HCT116 (cell line): Measurements from ENCODE around the gene SLC36A2. TPM values are rescaled to one million over a fixed set of nuclear protein-coding genes. Genes with fewer than 3 reads are reported as not detected.

Experiments used
- ATAC-seq: fragments of 200-7000 bp; cut with Tn5 transposase; 2 replicates; pipeline ENCODE4 v1.9.1; 2020; ENCODE audit warnings: mild to moderate bottlenecking, moderate library complexity
- BruUV-seq: library from RNA; stranded (reverse); fragments of 400-500 nt; replicated peaks from 2 replicates; lab custom pipeline; 2021; lab: Mats Ljungman, UMichigan
- CTCF ChIA-PET: fragments of 300-600 bp; sonication (Branson Sonifier 250); formaldehyde crosslinking; loops from one replicate; lab custom pipeline; 2021; ENCODE audit warnings: antibody characterized with exemption; lab: Charles Lee
- POLR2A ChIA-PET: fragments of 300-600, 350-600 bp; sonication (Branson Sonifier 250); formaldehyde crosslinking; loops from one replicate; lab custom pipeline; 2021; ENCODE audit warnings: antibody characterized with exemption; lab: Charles Lee
- RAD21 ChIA-PET, 2 experiments: fragments of 300-600 bp; sonication (Branson Sonifier 250); formaldehyde crosslinking; loops; one replicate each; lab custom pipeline; 2023; ENCODE audit warnings: low total read pairs in 2 of 2; ENCODE audit not compliant: uncharacterized antibody in 2 of 2, unreplicated experiment in 2 of 2, low non-redundant PET in 1 of 2; lab: Charles Lee
- DNase-seq: peaks from one replicate; pipeline ENCODE4 v3.0.0-alpha.2; 2010; ENCODE audit warnings: low read depth, low spot score
- H2AFZ ChIP-seq: fragments of 200-600 bp; shearing (Covaris generic), sonication (generic); 2 replicates; pipeline ENCODE4 v1.6.1; 2017; ENCODE audit warnings: low read depth, mixed run types, mixed read lengths, antibody characterized with exemption, low read length; ENCODE audit not compliant: poor library complexity, severe bottlenecking
- H3K27ac ChIP-seq: 2 replicates; pipeline ENCODE4 v1.5.1; 2012; ENCODE audit warnings: low read depth, low read length
- H3K27me3 ChIP-seq: fragments of 200-600 bp; sonication (generic); 2 replicates; pipeline ENCODE4 v1.6.1; 2016; ENCODE audit warnings: mixed run types, low read length, mixed read lengths; ENCODE audit not compliant: insufficient read depth
- H3K36me3 ChIP-seq, 2 experiments: fragments of 200-500 bp in 1 of 2; fragments of 200-600 bp in 1 of 2; sonication (Bioruptor generic) in 1 of 2; sonication (generic) in 1 of 2; 2 replicates each; pipeline versions ENCODE4 v1.5.1 to v1.6.1; 2014 to 2016; ENCODE audit warnings: low read length in 2 of 2, inconsistent platforms in 1 of 2, mixed read lengths in 1 of 2, mixed run types in 1 of 2; ENCODE audit not compliant: insufficient read depth in 2 of 2, control insufficient read depth in 1 of 2
- H3K4me1 ChIP-seq, 2 experiments: fragments of 200-600 bp in 1 of 2; sonication (generic) in 1 of 2; 2 replicates each; pipeline versions ENCODE4 v1.5.1 to v1.6.1; 2012 to 2017; ENCODE audit warnings: low read length in 2 of 2, inconsistent platforms in 1 of 2, mild to moderate bottlenecking in 1 of 2, mixed read lengths in 1 of 2, mixed run types in 1 of 2, moderate library complexity in 1 of 2; ENCODE audit not compliant: insufficient read depth in 2 of 2, control insufficient read depth in 1 of 2
- H3K4me2 ChIP-seq: fragments of 200-600 bp; sonication (generic); 2 replicates; pipeline ENCODE4 v1.6.1; 2017; ENCODE audit warnings: mixed run types, low read length, mixed read lengths
- H3K4me3 ChIP-seq, 2 experiments: fragments of 200-600 bp in 1 of 2; sonication (generic) in 1 of 2; replicated peaks in 1 of 2; 2 replicates each; pipeline ENCODE4 v1.5.1; 2011 to 2016; ENCODE audit warnings: low read length in 2 of 2, control low read depth in 1 of 2, low read depth in 1 of 2, mild to moderate bottlenecking in 1 of 2, mixed read lengths in 1 of 2, mixed run types in 1 of 2
- H3K79me2 ChIP-seq: fragments of 200-600 bp; sonication (generic); 2 replicates; pipeline ENCODE4 v1.6.1; 2017; ENCODE audit warnings: mild to moderate bottlenecking, mixed run types, low read length, moderate library complexity, mixed read lengths; ENCODE audit not compliant: insufficient read depth
- H3K9ac ChIP-seq: fragments of 200-600 bp; sonication (generic); 2 replicates; pipeline ENCODE4 v1.6.1; 2016; ENCODE audit warnings: low read length, mixed read lengths
- H3K9me2 ChIP-seq: fragments of 200-600 bp; sonication (generic), shearing (Covaris generic); 2 replicates; pipeline ENCODE4 v1.6.1; 2017; ENCODE audit warnings: mixed run types, mild to moderate bottlenecking, moderate library complexity; ENCODE audit not compliant: insufficient read depth
- H3K9me3 ChIP-seq, 2 experiments: fragments of 200-500 bp in 1 of 2; fragments of 200-600 bp in 1 of 2; sonication (Bioruptor generic) in 1 of 2; sonication (generic) in 1 of 2; 2 replicates each; pipeline ENCODE4 v1.6.1; 2014 to 2017; ENCODE audit warnings: low read length in 2 of 2, mixed read lengths in 2 of 2, inconsistent platforms in 1 of 2, low read depth in 1 of 2, mild to moderate bottlenecking in 1 of 2, mixed run types in 1 of 2, moderate library complexity in 1 of 2; ENCODE audit not compliant: control insufficient read depth in 1 of 2, insufficient read depth in 1 of 2
- H4K20me1 ChIP-seq: fragments of 200-600 bp; sonication (generic), shearing (Covaris generic); 2 replicates; pipeline ENCODE4 v1.6.1; 2017; ENCODE audit warnings: mixed run types, mild to moderate bottlenecking, moderate library complexity; ENCODE audit not compliant: insufficient read depth
- ELF1 ChIP-seq: IDR thresholded peaks from 2 replicates; pipeline ENCODE4 v1.6.1; 2012; ENCODE audit warnings: low read depth, borderline replicate concordance
- EZH2 ChIP-seq: fragments of 200-600 bp; sonication (generic); IDR thresholded peaks from 2 replicates; pipeline ENCODE4 v1.6.1; 2017; ENCODE audit warnings: antibody characterized with exemption, mixed run types
- EZH2phosphoT487 ChIP-seq: fragments of 200-600 bp; IDR thresholded peaks from 2 replicates; pipeline ENCODE4 v1.6.1; 2018; ENCODE audit warnings: antibody characterized with exemption, borderline replicate concordance
- JUND ChIP-seq: IDR thresholded peaks from 2 replicates; pipeline ENCODE4 v1.6.1; 2012
- MAX ChIP-seq: IDR thresholded peaks from 2 replicates; pipeline ENCODE4 v1.6.1; 2012
- POLR2A ChIP-seq: IDR thresholded peaks from 2 replicates; pipeline ENCODE4 v1.7.0; 2011; ENCODE audit warnings: borderline replicate concordance; ENCODE audit not compliant: insufficient read depth, insufficient read length; ENCODE audit errors: extremely low read depth
- POLR2AphosphoS5 ChIP-seq: IDR thresholded peaks from 2 replicates; pipeline ENCODE4 v1.6.1; 2011; ENCODE audit warnings: mild to moderate bottlenecking, low read depth, low read length, moderate library complexity
- RAD21 ChIP-seq: IDR thresholded peaks from 2 replicates; pipeline ENCODE4 v1.6.1; 2012; ENCODE audit warnings: low read depth, mild to moderate bottlenecking
- SIN3A ChIP-seq: IDR thresholded peaks from 2 replicates; pipeline ENCODE4 v1.6.1; 2012; ENCODE audit warnings: low read depth
- SP1 ChIP-seq: IDR thresholded peaks from 2 replicates; pipeline ENCODE4 v1.6.1; 2012; ENCODE audit warnings: low read depth
- TCF7L2 ChIP-seq: IDR thresholded peaks from 2 replicates; pipeline ENCODE4 v1.7.0; 2011; ENCODE audit warnings: borderline replicate concordance, inconsistent platforms; ENCODE audit not compliant: insufficient read depth, insufficient read length; ENCODE audit errors: extremely low read depth
- YY1 ChIP-seq: IDR thresholded peaks from 2 replicates; pipeline ENCODE4 v1.6.1; 2011; ENCODE audit warnings: low read length, low read depth, moderate library complexity, mild to moderate bottlenecking; ENCODE audit not compliant: insufficient replicate concordance; ENCODE audit errors: extremely low read depth
- ZNF274 ChIP-seq: fragments of 200-500 bp; sonication (Bioruptor generic); IDR thresholded peaks from 2 replicates; pipeline ENCODE4 v1.6.1; 2014; ENCODE audit warnings: mild to moderate bottlenecking, low read depth, low read length, inconsistent platforms
- intact Hi-C: fragments of 100-400 bp; cut with micrococcal nuclease; formaldehyde crosslinking; loops from 2 replicates; pipeline ENCODE4 v1.10.0; 2022
- total RNA-seq: library from RNA; stranded (reverse); gene quantifications from one replicate; pipeline ENCODE4 v1.2.1, GENCODE V29; 2021; ENCODE audit not compliant: unreplicated experiment
- TF ChIP-seq, protein P1 (sequence below): IDR thresholded peaks from 2 replicates; pipeline ENCODE4 v1.6.1; 2012

Gene SLC36A2
- total RNA-seq, 1 experiment from 2014 or later, result not detected

GRCh38 chr5:151383011-151383410 lies 35.7 kb upstream of the SLC36A2 start:
- H3K4me3 ChIP-seq, result no peak overlapping the region
- H3K9me3 ChIP-seq, result no peaks in the 10 kb centered on the region
- CTCF ChIA-PET, result no interaction called here
- no peak overlapping the region for H3K27ac ChIP-seq
- no peaks in the 10 kb centered on the region for H4K20me1 ChIP-seq
- H2AFZ ChIP-seq, result no peak overlapping the region
- no peaks in the 10 kb centered on the region for H3K79me2 ChIP-seq
- H3K9ac ChIP-seq, result no peak overlapping the region
- no peaks in the 10 kb centered on the region for H3K27me3 ChIP-seq
- POLR2A ChIA-PET, result no interaction called here
- H3K9me2 ChIP-seq, result no peaks in the 10 kb centered on the region
- ATAC-seq, result no peak
- H3K4me2 ChIP-seq, result no peak overlapping the region
- TF ChIP-seq YY1, result no peak
- no peak for TF ChIP-seq MAX
- TF ChIP-seq SIN3A, result no peak
- TF ChIP-seq EZH2phosphoT487, result no peak
- TF ChIP-seq TCF7L2, result no peak
- no peak for TF ChIP-seq ELF1
- TF ChIP-seq, protein P1, sequence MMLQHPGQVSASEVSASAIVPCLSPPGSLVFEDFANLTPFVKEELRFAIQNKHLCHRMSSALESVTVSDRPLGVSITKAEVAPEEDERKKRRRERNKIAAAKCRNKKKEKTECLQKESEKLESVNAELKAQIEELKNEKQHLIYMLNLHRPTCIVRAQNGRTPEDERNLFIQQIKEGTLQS, result no peak
- no peak for TF ChIP-seq JUND
- TF ChIP-seq SP1, result no peak
- no peak for TF ChIP-seq RAD21
- no peak for TF ChIP-seq ZNF274
- no peak for TF ChIP-seq POLR2AphosphoS5
- no peak for TF ChIP-seq EZH2
- no peak for TF ChIP-seq POLR2A
- RAD21 ChIA-PET, result no interaction called here
- intact Hi-C loops, result no loop called here
- H3K36me3 ChIP-seq, result no peaks in the 10 kb centered on the region
- no peaks in the 10 kb centered on the region for H3K4me1 ChIP-seq
- DNase-seq, result no peak
- no TSS peak for BruUV-seq
